Activated naive CD4-positive, alpha-beta T cell treated with anti-CD3 and anti-CD28 coated beads for 36 hours (primary cell): ENCODE measurements around the gene SLC12A2. TPM values are rescaled to one million over a fixed set of nuclear protein-coding genes. Genes with fewer than 3 reads are reported as not detected.
A peak's percentile ranks its signal among the peaks of the same experiment; 100 is the strongest.

Source experiments
- CTCF ChIA-PET: fragments of 350-600 bp; sonication (Branson Sonifier 250); formaldehyde crosslinking; loops from one replicate; lab custom pipeline; 2021; ENCODE audit warnings: antibody characterized with exemption; lab: Charles Lee
- DNase-seq: peaks from one replicate; pipeline ENCODE4 v3.0.0-alpha.2; 2020
- H3K27ac Mint-ChIP-seq: one replicate; pipeline ENCODE4 v1.8.0; 2021; ENCODE audit warnings: mild to moderate bottlenecking, mixed read lengths
- H3K27me3 Mint-ChIP-seq: one replicate; pipeline ENCODE4 v1.8.0; 2021; ENCODE audit warnings: low read depth, mixed read lengths
- H3K36me3 Mint-ChIP-seq: one replicate; pipeline ENCODE4 v1.8.0; 2021; ENCODE audit warnings: low read depth, mixed read lengths
- H3K4me1 Mint-ChIP-seq: one replicate; pipeline ENCODE4 v1.8.0; 2021; ENCODE audit warnings: low read depth, mixed read lengths
- H3K4me3 Mint-ChIP-seq: one replicate; pipeline ENCODE4 v1.8.0; 2021; ENCODE audit warnings: mild to moderate bottlenecking, moderate library complexity, mixed read lengths
- H3K9me3 Mint-ChIP-seq: one replicate; pipeline ENCODE4 v1.8.0; 2021; ENCODE audit warnings: mixed read lengths
- intact Hi-C: fragments of 100-400 bp; cut with micrococcal nuclease; formaldehyde crosslinking; loops from one replicate; pipeline ENCODE4 v1.15.1; 2023
- total RNA-seq, 2 experiments: library from RNA; stranded (reverse); gene quantifications; one replicate each; pipeline ENCODE4 v1.2.3, GENCODE V29; 2021

The SLC12A2 gene
- total RNA-seq, 2 experiments from 2014 or later: 5.3 to 6.8 TPM

DNA sequence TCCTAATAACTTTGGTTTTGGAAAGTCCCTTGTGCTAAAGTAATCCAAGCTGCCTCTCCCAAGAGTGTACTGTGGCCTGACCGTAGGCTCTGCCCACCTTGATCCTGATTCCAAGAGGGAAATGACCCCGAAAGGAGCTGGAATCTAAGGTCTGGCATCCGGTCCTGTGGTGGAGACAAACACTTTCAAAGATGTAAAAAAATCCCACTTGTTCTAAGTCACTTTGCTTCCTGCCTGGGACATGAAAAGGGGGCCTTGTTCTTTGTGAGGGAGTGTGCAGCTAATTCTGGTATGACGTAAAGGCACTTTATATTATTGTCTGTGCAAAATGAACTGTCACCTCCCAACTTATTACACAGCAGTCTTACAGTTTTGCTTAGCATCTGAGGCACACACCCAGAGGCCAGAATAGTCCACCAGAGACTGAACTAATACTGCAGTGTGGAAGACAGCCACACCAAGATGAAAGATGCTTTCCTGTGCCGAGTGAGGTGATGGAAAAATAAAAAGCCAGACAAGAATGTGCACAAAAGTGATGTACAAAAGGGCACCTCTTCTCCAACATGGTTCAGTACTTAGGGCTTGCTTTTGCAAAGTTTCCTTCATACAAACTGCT is 128.7 kb downstream of the SLC12A2 start:
- H3K36me3 Mint-ChIP-seq: no peaks in the 10 kb centered on the region
- H3K4me1 Mint-ChIP-seq: peaks cover 2% of the 10 kb centered on the region
- no peak overlapping the region for H3K27ac Mint-ChIP-seq
- no peak for DNase-seq
- intact Hi-C loops: loop anchor here (2.0 to 10.0 kb wide), 2 partner anchors 693 to 923 kb away; no protein-coding TSS in a partner anchor
- CTCF ChIA-PET: interaction anchor here (1.3 kb wide), 1 partner anchor 16 kb away, joined by 3 read pairs; no protein-coding TSS in a partner anchor
- H3K27me3 Mint-ChIP-seq: peaks cover 3% of the 10 kb centered on the region
- no peaks in the 10 kb centered on the region for H3K9me3 Mint-ChIP-seq
- H3K4me3 Mint-ChIP-seq: no peak overlapping the region

DNA sequence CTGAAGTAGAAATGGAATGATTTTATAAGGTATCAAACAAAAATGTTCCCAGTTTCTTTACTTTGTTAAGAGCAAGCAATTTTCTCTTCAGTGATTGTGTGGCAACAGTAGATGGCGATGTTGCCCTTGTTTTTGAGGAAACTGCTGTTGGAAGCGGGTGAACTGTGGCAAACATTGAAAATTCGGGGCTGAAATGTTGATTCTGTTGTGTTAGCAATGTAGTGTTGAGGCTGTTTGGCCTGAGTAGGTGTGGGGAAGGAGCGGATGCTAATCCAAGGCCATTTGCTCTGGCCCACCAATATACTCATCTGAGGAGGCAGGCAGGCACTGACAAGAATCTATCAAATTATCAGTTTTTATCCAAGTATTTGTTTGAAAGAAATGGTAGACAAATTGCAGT is 129.8 kb downstream of the SLC12A2 start:
- H3K36me3 Mint-ChIP-seq: no peaks in the 10 kb centered on the region
- CTCF ChIA-PET: interaction anchor here (1.0 to 1.3 kb wide), 2 partner anchors 14 to 17 kb away, joined by 3 read pairs; no protein-coding TSS in a partner anchor
- H3K27ac Mint-ChIP-seq: no peak overlapping the region

DNA sequence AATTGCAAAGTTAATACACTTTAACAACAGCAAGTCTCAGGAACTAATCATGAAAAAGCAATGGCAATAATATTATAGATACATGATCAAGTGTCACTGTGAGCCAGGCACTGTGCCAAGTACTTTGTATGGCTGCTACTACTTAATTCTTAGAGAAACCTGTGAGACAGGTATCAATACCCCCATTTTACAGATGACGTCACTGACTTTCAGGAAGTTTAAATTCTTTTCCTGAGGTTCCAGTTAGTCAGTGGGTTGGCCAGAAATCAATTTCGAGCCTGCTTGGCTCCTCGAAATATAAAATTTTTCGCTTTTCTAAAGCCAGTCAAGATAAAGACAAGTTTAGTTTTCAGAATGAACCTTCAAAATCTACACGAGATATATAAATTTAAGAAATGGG is 130.3 kb downstream of the SLC12A2 start:
- no peak overlapping the region for H3K4me3 Mint-ChIP-seq
- DNase-seq: no peak
- CTCF ChIA-PET: interaction anchor here (1.1 kb wide), 1 partner anchor 338 kb away, joined by 3 read pairs; no protein-coding TSS in a partner anchor
- no peaks in the 10 kb centered on the region for H3K27me3 Mint-ChIP-seq
- H3K36me3 Mint-ChIP-seq: no peaks in the 10 kb centered on the region
- intact Hi-C loops: loop anchor here (1.0 to 10.0 kb wide), 7 partner anchors 285 to 1638 kb away; no protein-coding TSS in a partner anchor
- no peak overlapping the region for H3K27ac Mint-ChIP-seq
- H3K9me3 Mint-ChIP-seq: no peaks in the 10 kb centered on the region
- H3K4me1 Mint-ChIP-seq: peaks cover 2% of the 10 kb centered on the region

More for the DNA sequence above, 129.8 kb downstream of the SLC12A2 start:
- intact Hi-C loops: loop anchor here (1.0 to 10.0 kb wide), 7 partner anchors 286 to 1639 kb away; no protein-coding TSS in a partner anchor
- DNase-seq: peak; percentile 73
- H3K27me3 Mint-ChIP-seq: no peaks in the 10 kb centered on the region
- no peaks in the 10 kb centered on the region for H3K9me3 Mint-ChIP-seq
- no peak overlapping the region for H3K4me3 Mint-ChIP-seq
- peaks cover 2% of the 10 kb centered on the region for H3K4me1 Mint-ChIP-seq

DNA sequence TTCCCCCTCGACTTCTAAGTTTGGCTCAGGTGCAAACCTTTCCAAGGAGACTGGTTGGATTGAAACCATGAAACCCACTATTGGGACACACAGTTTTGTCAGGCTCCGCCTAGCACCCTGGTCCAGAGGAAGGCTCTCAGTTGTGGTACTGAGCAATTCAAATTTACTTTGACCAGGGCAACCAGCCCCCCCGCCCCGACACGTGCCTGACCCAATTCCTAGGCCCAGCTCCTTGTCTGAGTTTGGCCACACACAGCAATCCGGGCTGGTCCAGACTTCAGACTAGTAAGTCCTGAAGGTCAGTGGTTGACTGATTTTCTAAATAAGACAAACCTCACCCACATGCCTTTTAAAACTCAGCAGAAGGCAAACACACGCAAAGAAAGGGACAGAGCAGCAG is 132.7 kb downstream of the SLC12A2 start:
- no peaks in the 10 kb centered on the region for H3K9me3 Mint-ChIP-seq
- no peaks in the 10 kb centered on the region for H3K27me3 Mint-ChIP-seq
- no peak overlapping the region for H3K4me3 Mint-ChIP-seq
- CTCF ChIA-PET: no interaction called here
- DNase-seq: no peak
- intact Hi-C loops: loop anchor here (10.0 kb wide), 1 partner anchor 919 kb away; no protein-coding TSS in a partner anchor
- H3K36me3 Mint-ChIP-seq: no peaks in the 10 kb centered on the region
- peaks cover 2% of the 10 kb centered on the region for H3K4me1 Mint-ChIP-seq
- no peak overlapping the region for H3K27ac Mint-ChIP-seq

DNA sequence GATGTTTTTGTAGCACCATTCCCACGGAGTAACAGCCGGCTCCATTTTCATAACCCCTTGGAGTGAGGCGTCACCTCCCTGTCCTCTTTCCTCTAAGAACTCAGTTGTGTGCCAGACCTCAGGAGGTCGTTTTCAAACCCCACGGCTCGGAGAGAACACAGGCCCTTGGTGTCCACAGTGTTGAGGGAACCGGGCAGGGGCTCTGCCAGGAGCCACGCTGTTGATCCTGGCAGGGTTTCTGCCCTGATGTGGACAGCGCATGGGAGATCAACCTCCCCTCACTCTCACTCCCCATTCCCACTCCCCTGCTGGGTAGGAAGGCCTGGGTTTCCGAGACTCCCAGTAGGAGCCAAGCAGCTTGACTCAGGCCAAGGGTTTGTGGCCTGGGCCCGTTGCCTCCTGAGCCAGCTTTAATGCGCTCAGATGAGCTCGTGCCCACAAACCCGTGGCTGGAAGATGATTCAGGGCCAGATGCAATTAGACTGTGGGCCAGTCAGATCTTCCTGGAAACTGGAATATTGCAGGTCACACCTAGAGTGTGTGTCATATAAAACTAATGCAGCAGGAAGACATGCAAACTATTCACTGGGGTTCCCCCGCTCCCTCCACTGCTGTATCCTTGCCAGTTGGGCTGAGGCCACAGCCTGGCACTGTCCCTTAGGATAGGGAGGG is 133.4 kb downstream of the SLC12A2 start:
- H3K4me3 Mint-ChIP-seq: no peak overlapping the region
- no peaks in the 10 kb centered on the region for H3K36me3 Mint-ChIP-seq
- no peaks in the 10 kb centered on the region for H3K9me3 Mint-ChIP-seq
- intact Hi-C loops: loop anchor here (10.0 kb wide), 1 partner anchor 918 kb away; no protein-coding TSS in a partner anchor
- CTCF ChIA-PET: no interaction called here
- peaks cover 2% of the 10 kb centered on the region for H3K4me1 Mint-ChIP-seq
- DNase-seq: no peak
- no peaks in the 10 kb centered on the region for H3K27me3 Mint-ChIP-seq
- no peak overlapping the region for H3K27ac Mint-ChIP-seq

DNA sequence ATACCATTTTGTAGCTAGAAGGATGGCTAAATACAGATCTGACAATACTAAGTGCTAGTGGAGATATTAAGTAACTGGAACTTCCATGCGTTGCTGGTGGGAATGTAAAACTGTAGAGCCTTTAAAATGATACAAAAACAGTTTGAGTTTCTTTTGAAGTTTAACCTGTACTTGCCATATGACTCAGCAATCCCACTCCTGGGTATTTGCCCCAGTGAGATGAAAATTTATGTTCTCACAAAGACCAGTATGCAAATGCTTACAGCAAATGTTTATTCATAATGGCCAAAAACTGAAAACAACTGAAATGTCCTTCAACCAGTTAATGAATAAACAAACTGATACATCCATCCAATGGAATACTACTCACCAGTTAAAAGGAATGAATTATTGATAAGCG is 137.3 kb downstream of the SLC12A2 start:
- no peak for DNase-seq
- Mint-ChIP-seq H3K27ac (no peak overlapping the region), H3K4me3 (no peak overlapping the region), H3K4me1 (no peaks in the 10 kb centered on the region), H3K36me3 (no peaks in the 10 kb centered on the region), H3K9me3 (no peaks in the 10 kb centered on the region), H3K27me3 (no peaks in the 10 kb centered on the region)
- intact Hi-C loops: no loop called here
- CTCF ChIA-PET: no interaction called here

DNA sequence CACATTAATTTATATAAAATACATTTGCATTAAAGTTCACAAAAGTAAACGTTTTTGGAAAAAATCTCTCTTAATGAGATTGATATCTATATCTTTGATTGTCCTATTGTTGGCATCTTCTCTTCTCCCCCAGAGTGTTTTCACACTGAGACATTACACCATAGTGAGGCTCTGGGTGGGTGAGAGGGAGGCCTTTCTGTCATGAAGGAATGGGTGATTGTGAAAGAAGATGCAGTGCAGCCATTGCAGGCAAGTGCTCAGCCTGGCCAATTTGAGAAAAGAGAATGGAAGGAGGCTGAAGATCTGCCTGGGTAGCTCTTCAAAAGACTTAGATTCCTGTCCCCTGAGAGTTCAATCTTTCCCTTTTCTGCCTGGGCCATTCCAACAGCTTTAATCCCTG is 140.8 kb downstream of the SLC12A2 start:
- intact Hi-C loops: no loop called here
- no peak for DNase-seq
- no peaks in the 10 kb centered on the region for H3K4me1 Mint-ChIP-seq
- no peaks in the 10 kb centered on the region for H3K27me3 Mint-ChIP-seq
- H3K9me3 Mint-ChIP-seq: no peaks in the 10 kb centered on the region
- no peaks in the 10 kb centered on the region for H3K36me3 Mint-ChIP-seq
- no peak overlapping the region for H3K4me3 Mint-ChIP-seq
- no peak overlapping the region for H3K27ac Mint-ChIP-seq
- CTCF ChIA-PET: no interaction called here

DNA sequence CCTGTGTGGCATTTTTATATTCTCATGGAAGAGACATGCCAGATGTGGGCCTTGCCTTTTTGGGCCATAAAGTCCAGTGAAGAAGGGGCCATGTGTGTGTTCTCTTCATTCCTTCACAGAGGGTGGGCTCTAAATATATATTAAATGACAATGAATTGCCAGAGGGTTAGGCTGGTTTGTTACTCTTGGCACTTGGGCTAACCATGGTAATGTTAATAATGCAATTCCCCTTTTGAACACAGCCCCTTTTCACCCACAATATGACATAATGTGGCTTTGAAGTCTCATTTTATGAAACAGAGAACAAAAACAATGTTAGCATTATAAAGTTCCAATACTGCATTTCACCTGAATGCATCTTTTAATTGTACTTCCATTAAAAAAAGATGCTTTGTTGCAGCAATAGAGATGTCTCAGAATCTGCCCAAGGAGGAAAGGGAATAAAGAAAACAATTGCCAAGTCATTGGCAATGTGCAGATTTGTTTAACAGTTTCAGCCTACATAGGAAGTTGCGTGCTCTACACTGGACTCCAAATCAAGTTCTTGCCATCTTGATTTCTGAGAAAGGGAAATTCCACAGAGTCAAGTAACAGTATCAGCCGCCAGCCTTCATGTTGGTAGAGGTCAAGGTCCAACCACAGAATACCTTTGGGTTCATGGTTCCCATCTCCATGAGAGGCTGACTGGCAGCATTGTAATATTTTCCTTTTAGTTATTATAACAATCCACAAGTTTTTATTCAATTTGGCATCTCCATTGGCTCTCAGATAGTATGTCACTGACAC is 141.9 kb downstream of the SLC12A2 start:
- Mint-ChIP-seq H3K36me3 (no peaks in the 10 kb centered on the region), H3K9me3 (no peaks in the 10 kb centered on the region), H3K4me3 (no peak overlapping the region), H3K4me1 (no peaks in the 10 kb centered on the region), H3K27me3 (no peaks in the 10 kb centered on the region), H3K27ac (no peak overlapping the region)
- intact Hi-C loops: no loop called here
- no peak for DNase-seq
- CTCF ChIA-PET: no interaction called here

DNA sequence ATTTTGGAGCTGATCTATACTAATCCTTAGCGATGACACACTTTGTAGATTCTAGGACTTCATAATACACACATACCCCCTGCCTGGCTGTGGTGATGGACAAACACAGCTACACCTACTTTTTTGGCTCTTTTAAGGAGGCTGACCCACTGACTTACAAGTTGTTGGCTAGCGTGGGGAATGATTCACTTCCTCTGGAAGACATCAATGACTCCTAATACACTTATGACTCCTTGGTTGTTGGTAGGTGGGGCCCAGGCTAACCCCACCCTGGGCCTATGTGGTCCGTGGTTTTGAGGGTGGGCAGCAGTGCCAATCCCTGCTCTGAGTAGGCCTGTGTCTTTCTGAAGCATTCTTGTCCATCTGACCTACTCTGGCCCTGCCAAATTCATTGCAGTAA is 144.4 kb downstream of the SLC12A2 start:
- Mint-ChIP-seq H3K4me3 (no peak overlapping the region), H3K36me3 (no peaks in the 10 kb centered on the region), H3K27me3 (no peaks in the 10 kb centered on the region), H3K4me1 (no peaks in the 10 kb centered on the region), H3K27ac (no peak overlapping the region), H3K9me3 (no peaks in the 10 kb centered on the region)
- CTCF ChIA-PET: no interaction called here
- DNase-seq: no peak
- intact Hi-C loops: no loop called here

DNA sequence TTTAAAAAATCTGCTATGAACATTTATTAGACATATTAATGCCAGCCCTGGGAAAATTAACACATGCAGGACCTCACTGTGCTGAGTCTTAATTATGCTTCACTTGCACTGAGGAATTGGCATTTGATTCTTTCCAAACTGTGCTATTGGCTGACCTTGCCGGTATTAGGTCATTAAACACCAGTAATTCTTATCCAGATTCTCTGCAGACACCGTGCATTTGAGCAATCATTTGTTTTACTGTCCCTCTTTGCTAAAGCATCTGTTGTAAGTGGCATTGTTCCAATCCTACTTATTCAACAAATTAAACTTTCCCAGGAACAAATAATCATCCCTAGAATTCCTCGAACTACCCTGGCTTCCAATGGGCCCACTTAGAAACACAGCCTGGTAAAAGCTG is 145.0 kb downstream of the SLC12A2 start:
- Mint-ChIP-seq H3K4me3 (no peak overlapping the region), H3K36me3 (no peaks in the 10 kb centered on the region), H3K4me1 (no peaks in the 10 kb centered on the region), H3K27ac (no peak overlapping the region), H3K9me3 (no peaks in the 10 kb centered on the region), H3K27me3 (no peaks in the 10 kb centered on the region)
- CTCF ChIA-PET: no interaction called here
- DNase-seq: no peak
- intact Hi-C loops: no loop called here

DNA sequence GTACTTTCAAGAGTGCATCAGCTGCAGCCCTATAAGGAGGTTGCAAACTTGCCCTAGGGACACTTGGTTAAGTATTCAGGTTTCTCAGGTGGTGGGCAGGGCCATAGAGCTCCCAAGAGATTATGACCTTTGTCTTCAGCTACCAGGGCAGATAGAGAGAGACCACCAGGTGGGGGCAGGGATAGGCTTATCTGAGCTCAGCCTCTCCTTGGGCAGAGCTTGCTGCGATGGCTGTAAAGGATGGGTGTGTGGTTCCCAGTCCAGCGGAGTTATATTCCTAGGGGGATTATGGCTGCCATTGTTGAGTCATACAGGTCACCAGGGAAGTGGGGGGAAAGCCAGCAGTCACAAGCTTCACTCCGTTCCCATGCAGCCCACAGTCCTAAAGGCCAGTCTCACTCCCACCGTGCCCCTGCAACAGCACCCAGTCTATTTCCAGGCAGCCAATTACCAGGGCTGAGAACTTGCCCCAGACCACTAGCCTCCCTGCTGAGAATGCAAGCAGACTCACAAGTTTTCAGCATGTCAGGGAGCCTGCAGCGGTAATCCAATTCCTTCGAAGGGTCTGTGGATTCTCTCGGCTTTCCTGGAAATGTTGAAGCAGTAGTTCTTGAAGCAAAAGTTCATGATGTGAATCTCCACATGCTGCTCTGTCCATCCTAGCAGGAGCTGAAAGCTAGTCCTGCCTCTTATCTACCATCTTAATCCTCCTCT is 151.5 kb downstream of the SLC12A2 start:
- H3K36me3 Mint-ChIP-seq: no peaks in the 10 kb centered on the region
- H3K9me3 Mint-ChIP-seq: no peaks in the 10 kb centered on the region
- intact Hi-C loops: no loop called here
- peaks cover 14% of the 10 kb centered on the region for H3K27me3 Mint-ChIP-seq
- no peaks in the 10 kb centered on the region for H3K4me1 Mint-ChIP-seq
- no peak for DNase-seq
- no peak overlapping the region for H3K27ac Mint-ChIP-seq
- CTCF ChIA-PET: no interaction called here
- H3K4me3 Mint-ChIP-seq: no peak overlapping the region

DNA sequence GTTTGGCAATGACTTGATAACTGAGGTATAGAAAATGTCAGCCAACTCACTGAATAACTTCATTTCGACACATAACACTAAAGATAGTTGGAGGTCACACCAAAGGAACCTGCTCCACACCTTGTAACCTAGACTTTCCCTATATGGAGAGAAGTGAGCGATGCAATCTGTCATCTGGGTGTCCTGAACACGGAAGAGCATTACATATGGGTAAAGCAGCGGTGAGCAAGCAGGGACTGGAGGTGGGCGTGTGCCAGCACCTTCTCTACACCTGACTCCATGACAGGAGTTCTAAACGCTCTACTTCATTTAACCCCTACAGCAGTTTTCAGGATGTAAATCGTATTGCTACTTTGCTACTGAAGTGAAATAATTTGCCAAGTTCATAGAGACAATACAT is 152.8 kb downstream of the SLC12A2 start:
- intact Hi-C loops: no loop called here
- no peaks in the 10 kb centered on the region for H3K9me3 Mint-ChIP-seq

More for the DNA sequence above, 152.8 kb downstream of the SLC12A2 start:
- CTCF ChIA-PET: no interaction called here
- Mint-ChIP-seq H3K4me1 (no peaks in the 10 kb centered on the region), H3K36me3 (no peaks in the 10 kb centered on the region), H3K27ac (no peak overlapping the region), H3K27me3 (peaks cover 14% of the 10 kb centered on the region), H3K4me3 (no peak overlapping the region)
- no peak for DNase-seq
